Right atrium auricular region (tissue), 2 donors: ENCODE results near the gene ITGB7. TPM values are rescaled to one million over a fixed set of nuclear protein-coding genes. Genes with fewer than 3 reads are reported as not detected.
"Not testable (repeated sequence)": the region's sequence is repeated elsewhere in the genome, so short reads cannot be mapped to it uniquely, and the experiment has no call there.

Source experiments
- DNase-seq: peaks from one replicate; pipeline ENCODE4 v3.0.0-alpha.2; 2019; ENCODE audit warnings: low spot score
- H3K27ac ChIP-seq, 2 donors: fragments of 200-600 bp; sonication (generic); 1 replicate in 1 of 2; 2 replicates in 1 of 2; pipeline ENCODE4 v1.5.1; 2016 to 2019
- H3K27me3 ChIP-seq, 2 donors: fragments of 200-600 bp; sonication (generic); one replicate each; pipeline versions ENCODE4 v1.5.1 to v1.6.0; 2017 to 2019
- H3K36me3 ChIP-seq: fragments of 200-600 bp; sonication (generic); one replicate; pipeline ENCODE4 v1.5.1; 2016
- H3K4me1 ChIP-seq, 2 donors: fragments of 200-600 bp; sonication (generic); one replicate each; pipeline versions ENCODE4 v1.5.1 to v1.6.0; 2017 to 2019
- H3K4me3 ChIP-seq, 2 donors: fragments of 200-600 bp; sonication (generic); 1 replicate in 1 of 2; 2 replicates in 1 of 2; pipeline ENCODE4 v1.5.1; 2017 to 2019; ENCODE audit warnings: mild to moderate bottlenecking in 1 of 2, moderate library complexity in 1 of 2
- H3K9me3 ChIP-seq, 2 donors: fragments of 200-600 bp; sonication (generic); one replicate each; pipeline ENCODE4 v1.5.1; 2019
- CTCF ChIP-seq, 2 donors: fragments of 200-600 bp; sonication (generic); IDR thresholded peaks; one replicate each; pipeline ENCODE4 v1.5.1; 2019; ENCODE audit warnings: antibody characterized with exemption in 2 of 2
- total RNA-seq, 2 donors: library from RNA; depleted of rRNA; stranded (reverse); fragments of >200 nt; gene quantifications; one replicate each; pipeline ENCODE4 v1.1.0, GENCODE V29; 2016

Gene ITGB7
- total RNA-seq, 2 donors from 2014 or later: 0.47 TPM; not detected in 1

GRCh38 chr12:53169644-53170043 lies 37.4 kb downstream of the ITGB7 start:
- H3K4me3 ChIP-seq: no peak overlapping the region
- H3K27ac ChIP-seq: no peak overlapping the region
- DNase-seq: peak; percentile 28
- no peaks in the 10 kb centered on the region for H3K4me1 ChIP-seq
- no peak for TF ChIP-seq CTCF (IDR thresholded peaks at IDR 0.05)
- no peaks in the 10 kb centered on the region for H3K9me3 ChIP-seq
- no peaks in the 10 kb centered on the region for H3K27me3 ChIP-seq
- H3K36me3 ChIP-seq: no peaks in the 10 kb centered on the region

GRCh38 chr12:53166837-53167236 lies 40.2 kb downstream of the ITGB7 start:
- TF ChIP-seq CTCF (IDR thresholded peaks at IDR 0.05): no peak

GRCh38 chr12:53163008-53163407 lies 44.0 kb downstream of the ITGB7 start:
- H3K4me1 ChIP-seq, H3K9me3 ChIP-seq, H3K27ac ChIP-seq, H3K4me3 ChIP-seq, H3K27me3 ChIP-seq, DNase-seq, H3K36me3 ChIP-seq: not testable (repeated sequence)

More at GRCh38 chr12:53166837-53167236, 40.2 kb downstream of the ITGB7 start:
- Histone ChIP-seq H3K27ac (no peak overlapping the region), H3K27me3 (no peaks in the 10 kb centered on the region), H3K4me1 (no peaks in the 10 kb centered on the region), H3K4me3 (no peak overlapping the region), H3K36me3 (no peaks in the 10 kb centered on the region), H3K9me3 (no peaks in the 10 kb centered on the region)
- DNase-seq: no peak

GRCh38 chr12:53161119-53161911 lies 45.7 kb downstream of the ITGB7 start:
- H3K4me1 ChIP-seq: peaks cover 0 to 4% of the 10 kb centered on the region in 2 donors
- no peak for TF ChIP-seq CTCF (IDR thresholded peaks at IDR 0.05)
- H3K27me3 ChIP-seq: no peaks in the 10 kb centered on the region
- peaks cover 5% of the 10 kb centered on the region for H3K36me3 ChIP-seq
- no peak for DNase-seq
- no peak overlapping the region for H3K27ac ChIP-seq
- H3K9me3 ChIP-seq: no peaks in the 10 kb centered on the region
- no peak overlapping the region for H3K4me3 ChIP-seq

GRCh38 chr12:53160673-53161072 lies 46.4 kb downstream of the ITGB7 start:
- Histone ChIP-seq H3K4me1 (peaks cover 0 to 4% of the 10 kb centered on the region in 2 donors), H3K9me3 (no peaks in the 10 kb centered on the region), H3K27ac (no peak overlapping the region), H3K36me3 (peaks cover 5% of the 10 kb centered on the region), H3K4me3 (no peak overlapping the region), H3K27me3 (no peaks in the 10 kb centered on the region)
- no peak for DNase-seq
- no peak for TF ChIP-seq CTCF (IDR thresholded peaks at IDR 0.05)

GRCh38 chr12:53160000-53160399 lies 47.1 kb downstream of the ITGB7 start:
- Histone ChIP-seq H3K36me3 (peaks cover 5% of the 10 kb centered on the region), H3K4me3 (no peak overlapping the region), H3K9me3 (no peaks in the 10 kb centered on the region), H3K27ac (no peak overlapping the region), H3K4me1 (peaks cover 0 to 4% of the 10 kb centered on the region in 2 donors), H3K27me3 (no peaks in the 10 kb centered on the region)
- no peak for TF ChIP-seq CTCF (IDR thresholded peaks at IDR 0.05)
- no peak for DNase-seq
